HG02870 (cell line): ENCODE results near the gene NBPF4.
A peak's percentile ranks its signal among the peaks of the same experiment; 100 is the strongest.
"Not testable (repeated sequence)": the region's sequence is repeated elsewhere in the genome, so short reads cannot be mapped to it uniquely, and the experiment has no call there.

Experiments used
- ATAC-seq: cut with Tn5 transposase; IDR thresholded peaks from one replicate; pipeline ENCODE4 v1.9.1; 2021; ENCODE audit warnings: mild to moderate bottlenecking, moderate library complexity; ENCODE audit not compliant: unreplicated experiment

Gene NBPF4

DNA sequence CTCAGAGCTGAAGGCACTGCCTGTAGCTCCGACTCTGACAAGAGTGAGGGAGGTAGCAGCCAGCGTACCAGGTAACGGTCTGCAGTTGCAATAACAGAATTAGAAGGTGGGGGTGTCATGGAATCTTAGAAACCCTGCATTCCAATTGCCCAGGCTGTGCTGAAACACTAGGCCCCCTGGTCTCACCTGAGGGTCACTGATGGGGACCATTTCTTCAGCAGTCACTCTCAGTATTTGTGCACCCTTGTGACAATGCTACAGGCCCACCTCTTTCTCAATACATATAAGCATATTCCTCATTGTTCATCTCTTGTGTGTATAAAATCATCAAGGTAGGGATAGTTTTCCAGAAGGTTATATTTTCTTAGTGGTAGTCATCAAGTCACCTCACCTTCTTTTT lies at the start of gene NBPF4:
TSS of gene NBPF4 (minus strand) at position 101 of the 400 bp plus-strand sequence. CDS start 315 bp downstream, outside the sequence.
- ATAC-seq = not testable (repeated sequence)

GRCh38 chr1:108282528-108283257 lies 38.8 kb upstream of the NBPF4 start:
- ATAC-seq = peak; percentile 69

DNA sequence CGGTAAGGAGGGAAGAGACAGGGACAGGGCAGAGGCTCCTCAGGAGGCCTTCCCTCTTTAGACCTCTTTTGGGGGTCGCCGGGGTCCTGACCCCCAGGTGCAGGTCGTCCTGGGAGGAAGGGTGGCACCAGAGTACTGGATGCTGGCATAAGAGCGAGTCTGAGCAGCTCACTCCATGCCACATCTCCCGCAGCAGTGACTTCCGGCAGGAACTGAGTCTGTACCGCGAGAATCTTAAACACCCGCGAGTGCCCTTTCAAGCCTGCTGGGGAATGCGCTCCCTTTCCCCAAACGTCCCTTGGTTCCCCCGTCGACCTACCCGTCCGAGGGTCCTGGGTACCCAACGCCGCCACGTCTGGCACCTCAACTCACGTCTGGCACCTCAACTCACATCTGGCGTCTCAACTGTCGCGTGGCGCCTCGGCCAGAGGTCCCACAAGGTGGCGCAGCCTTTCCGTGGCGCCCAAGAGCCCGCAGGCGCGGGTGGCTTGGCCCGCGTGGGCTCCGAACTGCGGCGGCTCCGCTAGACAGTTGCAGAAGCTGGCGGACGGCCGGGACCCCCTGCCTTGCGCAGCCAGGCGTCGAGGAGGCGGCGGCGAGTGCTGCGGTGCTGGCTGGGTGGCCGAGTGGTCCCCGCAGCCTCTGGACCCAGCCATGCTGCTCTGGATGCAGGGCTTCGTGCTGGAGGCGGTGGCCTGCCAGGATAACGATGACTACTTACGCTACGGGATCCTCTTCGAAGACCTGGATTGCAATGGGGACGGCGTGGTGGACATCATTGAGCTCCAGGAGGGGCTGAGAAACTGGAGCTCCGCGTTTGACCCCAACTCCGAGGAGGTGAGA lies 28.8 kb upstream of the NBPF4 start:
- not testable (repeated sequence) for ATAC-seq

GRCh38 chr1:108267097-108267496 lies 23.2 kb upstream of the NBPF4 start:
- not testable (repeated sequence) for ATAC-seq

- not testable (repeated sequence) for ATAC-seq
Measured at GRCh38 chr1:108261967-108262366, 18.1 kb upstream of the NBPF4 start.

GRCh38 chr1:108261519-108261918 lies 17.6 kb upstream of the NBPF4 start:
- ATAC-seq = not testable (repeated sequence)

DNA sequence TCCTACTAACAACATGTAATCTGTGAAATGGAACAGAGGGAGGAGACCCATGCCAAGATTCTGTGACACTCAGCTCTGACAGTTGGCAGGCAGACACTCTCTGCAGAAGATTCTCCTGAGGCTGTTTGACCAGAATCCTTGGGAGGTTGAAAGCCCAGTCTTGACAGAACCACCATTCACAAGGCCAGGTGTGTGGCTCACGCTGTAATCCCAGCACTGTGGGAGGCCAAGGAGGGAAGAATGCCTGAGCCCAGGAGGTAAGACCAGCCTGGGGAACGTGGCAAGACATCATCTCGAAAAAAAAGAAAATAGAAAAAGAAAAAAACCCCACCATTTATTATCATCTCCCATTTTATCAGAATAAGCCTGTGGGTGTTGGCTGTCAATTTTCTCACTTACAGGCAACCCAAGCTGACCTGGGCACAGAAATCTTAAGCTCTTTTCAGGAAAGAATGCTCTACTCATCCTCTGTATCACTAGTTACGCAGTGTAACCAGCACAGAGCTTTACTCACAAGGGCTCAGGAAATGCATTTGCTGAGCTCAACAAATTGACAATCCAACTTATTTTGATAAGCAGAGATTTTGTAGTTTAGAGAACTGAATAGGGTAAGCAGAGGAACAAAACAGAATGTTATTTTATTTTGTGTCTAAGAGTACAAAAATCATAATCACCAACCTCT lies 16.8 kb upstream of the NBPF4 start:
- not testable (repeated sequence) for ATAC-seq

- peak; percentile 97 for ATAC-seq
Measured at GRCh38 chr1:108255426-108255825, 11.6 kb upstream of the NBPF4 start.

DNA sequence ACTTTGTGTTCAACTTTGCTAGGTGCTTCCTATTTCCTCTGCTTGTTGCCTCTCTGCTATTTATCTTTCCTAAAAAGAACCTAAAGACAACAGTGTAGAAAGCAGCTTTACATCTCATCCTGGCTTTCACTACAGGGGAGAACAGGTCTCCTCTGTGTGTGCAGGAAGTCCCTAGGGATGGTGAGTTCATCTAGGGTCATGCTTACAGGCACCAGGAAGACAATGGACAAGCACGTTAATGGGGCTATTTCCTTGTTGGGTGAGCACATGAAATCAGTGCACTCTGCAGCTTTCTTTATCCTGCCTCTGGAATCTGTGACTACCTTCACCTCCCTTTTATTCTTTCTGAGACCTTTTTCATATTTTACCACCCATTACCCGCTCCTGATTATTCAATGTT lies 4.5 kb downstream of the NBPF4 start:
- ATAC-seq = not testable (repeated sequence)

DNA sequence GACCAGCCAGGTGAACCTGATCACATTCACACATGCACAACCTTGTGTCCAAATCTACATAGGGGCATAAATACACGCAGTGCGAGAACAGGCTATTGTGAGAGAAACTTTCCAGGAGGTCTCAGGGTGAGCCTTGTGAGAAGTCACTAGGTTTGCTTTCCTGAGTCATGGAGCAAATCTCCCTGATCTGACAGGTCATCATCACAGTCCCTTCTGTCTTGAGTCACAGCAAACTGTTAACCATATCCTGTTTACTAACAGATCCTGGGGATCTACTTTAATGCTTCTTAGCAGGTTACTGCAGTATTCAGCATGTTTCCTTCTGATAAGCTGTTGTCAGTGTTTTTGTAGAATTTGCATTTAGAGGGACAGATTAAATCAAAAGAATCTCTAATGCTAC lies 8.6 kb downstream of the NBPF4 start:
- not testable (repeated sequence) for ATAC-seq

DNA sequence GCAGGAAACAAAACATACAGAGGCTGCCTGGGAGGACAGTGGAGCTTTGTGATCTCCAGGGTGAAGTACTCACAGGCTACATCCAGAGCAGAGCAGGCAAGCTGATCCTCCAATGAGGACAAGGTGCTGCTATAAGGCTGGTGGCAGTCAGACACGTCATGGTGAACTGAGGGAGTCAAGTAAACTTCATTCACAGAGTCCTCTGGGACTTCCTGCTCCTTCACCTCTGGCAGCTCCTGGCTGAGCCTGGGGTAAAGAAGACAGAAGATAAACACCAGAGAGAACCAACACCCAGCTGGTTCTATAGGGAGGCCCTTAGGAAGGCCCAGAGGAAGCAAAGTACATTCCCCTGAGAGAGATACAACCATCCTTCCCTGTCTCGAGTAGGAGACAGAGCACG lies 11.7 kb downstream of the NBPF4 start:
- ATAC-seq = not testable (repeated sequence)

DNA sequence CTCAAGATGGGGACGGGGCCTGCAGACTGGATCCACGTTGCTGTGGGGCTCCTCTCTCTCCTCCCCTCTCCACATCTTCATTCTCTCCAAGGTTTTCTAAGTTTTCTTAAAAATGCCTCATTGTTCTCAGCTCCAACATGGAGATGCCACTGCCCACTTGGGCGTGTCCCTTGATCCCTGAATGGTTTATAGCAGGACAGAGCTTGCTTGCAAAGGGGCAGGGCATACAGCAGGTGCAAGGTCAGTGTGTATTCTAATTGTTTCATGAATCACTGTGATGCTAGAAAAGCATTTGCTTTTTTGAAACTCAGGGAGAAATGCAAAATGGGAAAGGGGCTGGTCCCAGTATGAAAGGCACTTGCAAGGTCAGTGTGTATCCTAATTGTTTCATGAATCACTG lies 13.9 kb downstream of the NBPF4 start:
- not testable (repeated sequence) for ATAC-seq

DNA sequence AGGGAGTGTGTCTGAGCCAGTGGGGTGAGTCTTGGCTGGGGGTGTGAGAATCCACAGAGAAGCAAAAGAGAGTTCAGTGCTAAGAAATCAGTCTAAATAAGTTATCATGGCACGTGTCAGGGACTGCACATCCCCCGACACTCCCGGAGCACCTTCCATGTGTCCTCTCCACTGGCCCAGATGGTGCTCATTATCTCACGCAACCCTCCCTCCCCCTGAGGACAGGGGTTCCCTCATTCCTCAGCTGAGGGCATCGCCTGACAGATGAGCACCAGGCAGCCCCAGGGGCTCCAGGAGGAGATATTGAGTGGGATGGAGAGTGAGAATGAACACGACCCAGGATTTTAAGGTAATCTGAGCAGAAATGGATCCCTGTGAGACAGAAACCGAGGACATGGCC lies 16.1 kb downstream of the NBPF4 start:
- not testable (repeated sequence) for ATAC-seq

- ATAC-seq = not testable (repeated sequence)
Measured at GRCh38 chr1:108226855-108227254, 17.0 kb downstream of the NBPF4 start.

- not testable (repeated sequence) for ATAC-seq
Measured at GRCh38 chr1:108223226-108223625, 20.6 kb downstream of the NBPF4 start.

- ATAC-seq = not testable (repeated sequence)
Measured at GRCh38 chr1:108217515-108218174, 26.2 kb downstream of the NBPF4 start.

- not testable (repeated sequence) for ATAC-seq
Measured at GRCh38 chr1:108217007-108217406, 26.9 kb downstream of the NBPF4 start.

GRCh38 chr1:108216028-108216890 lies 27.6 kb downstream of the NBPF4 start:
- ATAC-seq = not testable (repeated sequence)

DNA sequence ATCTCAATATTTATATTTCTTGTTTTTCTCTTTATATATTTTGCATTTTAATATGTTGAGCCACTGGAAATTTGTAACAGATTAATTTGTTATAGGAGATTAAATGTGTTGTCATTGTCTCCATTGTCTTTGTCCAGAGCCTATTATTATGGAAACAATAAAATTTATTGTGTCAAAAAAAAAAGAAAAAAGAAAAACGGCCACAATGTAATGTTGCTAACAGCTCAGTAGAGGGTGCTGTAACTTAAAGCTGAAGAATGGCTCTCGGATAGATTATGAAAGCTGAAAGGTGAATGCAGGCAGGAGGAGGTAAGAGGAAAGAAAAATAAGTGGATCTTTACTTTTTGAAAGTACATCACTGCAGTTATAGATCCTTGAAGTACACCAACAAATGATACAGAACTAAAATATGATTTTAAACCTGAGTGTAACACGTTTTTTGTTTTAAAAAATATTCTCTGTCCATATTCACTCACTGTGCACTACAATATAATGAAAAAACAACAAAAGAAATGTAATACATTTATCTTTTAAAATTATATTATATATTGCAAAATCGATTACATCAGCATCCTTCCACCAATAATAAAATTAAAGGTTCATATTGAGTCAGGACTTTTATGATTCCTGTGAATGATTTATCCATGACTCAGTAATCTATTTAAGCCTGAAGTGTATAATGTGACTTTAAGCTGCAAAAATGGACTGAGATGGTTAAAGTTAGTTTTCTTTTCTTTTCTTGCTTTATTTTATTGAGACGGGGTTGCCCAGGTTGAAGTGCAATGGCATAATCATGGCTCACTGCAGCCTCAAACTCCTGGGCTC lies 29.0 kb downstream of the NBPF4 start:
- peak; percentile 71 for ATAC-seq
